Brain microvascular endothelial cell (primary cell): ENCODE data around the gene SMCP.

Experiments used
- DNase-seq: peaks from one replicate; pipeline ENCODE4 v3.0.0-alpha.2; 2020
- H3K27ac ChIP-seq: fragments of 250-450 bp; sonication (Bioruptor Pico); 2 replicates; pipeline ENCODE4 v1.5.1; 2020; ENCODE audit warnings: mild to moderate bottlenecking, moderate library complexity
- H3K27me3 ChIP-seq: fragments of 250-450 bp; sonication (Bioruptor Pico); replicated peaks from 2 replicates; pipeline ENCODE4 v1.5.1; 2020; ENCODE audit warnings: mild to moderate bottlenecking
- H3K36me3 ChIP-seq: fragments of 250-450 bp; sonication (Bioruptor Pico); replicated peaks from 2 replicates; pipeline ENCODE4 v1.5.1; 2020; ENCODE audit warnings: mild to moderate bottlenecking
- H3K4me3 ChIP-seq: 2 replicates; pipeline ENCODE4 v1.5.1; 2011; ENCODE audit warnings: low read depth, mild to moderate bottlenecking, control low read depth, low read length, moderate library complexity
- CTCF ChIP-seq: IDR thresholded peaks from 2 replicates; pipeline ENCODE4 v1.5.1; 2011; ENCODE audit warnings: low read depth, mild to moderate bottlenecking, moderate library complexity, low read length, control low read depth, inconsistent platforms; ENCODE audit errors: missing control alignments
- in situ Hi-C: cut with HindIII; loops from 2 replicates; pipeline ENCODE4 v1.10.0; 2017; ENCODE audit warnings: low sequenced_read_pairs, low pct_ligation_motif_present

Gene SMCP

GRCh38 chr1:152932170-152932811 lies 54.2 kb downstream of the SMCP start:
- no peak for TF ChIP-seq CTCF
- Histone ChIP-seq H3K27ac (no peak overlapping the region), H3K4me3 (no peak overlapping the region), H3K27me3 (no peaks in the 10 kb centered on the region), H3K36me3 (no peaks in the 10 kb centered on the region)
- in situ Hi-C loops = no loop called here
- DNase-seq = no peak

- H3K36me3 ChIP-seq = no peaks in the 10 kb centered on the region
- in situ Hi-C loops = no loop called here
- H3K27me3 ChIP-seq = no peaks in the 10 kb centered on the region
- H3K27ac ChIP-seq = no peak overlapping the region
- TF ChIP-seq CTCF = no peak
- no peak overlapping the region for H3K4me3 ChIP-seq
- DNase-seq = no peak
These were observed 55.1 kb downstream of the SMCP start for GRCh38 chr1:152933196-152933595.
